GM23338 (cell line): ENCODE measurements around the gene SH3TC1.

Experiments used
- CREB1 ChIP-seq: fragments of 250-450 bp; sonication (Bioruptor Pico); IDR thresholded peaks from 2 replicates; pipeline ENCODE4 v1.5.0; 2020; ENCODE audit warnings: low read depth, mild to moderate bottlenecking, moderate library complexity
- CTCF ChIP-seq, 2 experiments: fragments of 200-600 bp in 1 of 2; sonication (generic) in 1 of 2; conservative IDR thresholded peaks; 2 replicates each; pipeline versions ENCODE4 v1.5.1 to v1.6.1; 2016 to 2017; ENCODE audit warnings: antibody characterized with exemption in 2 of 2, low read depth in 2 of 2, mild to moderate bottlenecking in 2 of 2, moderate library complexity in 1 of 2
- EZH2 ChIP-seq: fragments of 200-600 bp; sonication (generic); IDR thresholded peaks from one replicate; pipeline ENCODE4 v1.8.0; 2017; ENCODE audit warnings: antibody characterized with exemption, mild to moderate bottlenecking, low read depth; ENCODE audit not compliant: unreplicated experiment
- EZH2phosphoT487 ChIP-seq: fragments of 200-600 bp; sonication (generic); IDR thresholded peaks from one replicate; pipeline ENCODE4 v1.8.1; 2018; ENCODE audit warnings: antibody characterized with exemption; ENCODE audit not compliant: unreplicated experiment
- JUNB ChIP-seq: IDR thresholded peaks from one replicate; pipeline ENCODE4 v1.6.1; 2016; ENCODE audit warnings: antibody characterized with exemption; ENCODE audit not compliant: unreplicated experiment
- NANOG ChIP-seq: IDR thresholded peaks from 2 replicates; pipeline ENCODE4 v1.6.1; 2016; ENCODE audit warnings: antibody characterized with exemption, borderline replicate concordance
- POLR2AphosphoS5 ChIP-seq: IDR thresholded peaks from 2 replicates; pipeline ENCODE4 v1.6.1; 2016; ENCODE audit warnings: antibody characterized with exemption, low read depth
- REST ChIP-seq: IDR thresholded peaks from one replicate; pipeline ENCODE4 v1.6.1; 2018; ENCODE audit warnings: antibody characterized with exemption; ENCODE audit not compliant: unreplicated experiment
- STAT1 ChIP-seq: IDR thresholded peaks from one replicate; pipeline ENCODE4 v1.6.1; 2016; ENCODE audit warnings: antibody characterized with exemption; ENCODE audit not compliant: unreplicated experiment

GRCh38 chr4:8150152-8151090 lies 48.7 kb upstream of the SH3TC1 start:
- TF ChIP-seq CTCF (conservative IDR thresholded peaks at IDR 0.05; ENCODE audit: low read depth in 2 of 2) (no peak), POLR2AphosphoS5 (no peak), JUNB (no peak), NANOG (no peak), REST (no peak), EZH2phosphoT487 (no peak), EZH2 (no peak), CREB1 (CRISPR knock-in tag) (no peak), STAT1 (no peak)
